CD4-positive, alpha-beta T cell (primary cell): ENCODE measurements around the gene HAGHL. TPM values are rescaled to one million over a fixed set of nuclear protein-coding genes. Genes with fewer than 3 reads are reported as not detected.

Source experiments
- ATAC-seq: fragments of 200-7000 bp; cut with Tn5 transposase; one replicate; pipeline ENCODE4 v1.10.0; 2022; ENCODE audit warnings: mild to moderate bottlenecking; ENCODE audit not compliant: poor library complexity
- CTCF ChIA-PET: fragments of 350-600 bp; sonication (Branson Sonifier 250); formaldehyde crosslinking; loops from one replicate; lab custom pipeline; 2021; ENCODE audit warnings: antibody characterized with exemption, inconsistent platforms; lab: Charles Lee
- POLR2A ChIA-PET: fragments of 350-600 bp; sonication (Branson Sonifier 250); formaldehyde crosslinking; loops from one replicate; lab custom pipeline; 2021; ENCODE audit warnings: antibody characterized with exemption, inconsistent platforms; lab: Charles Lee
- DNase-seq, 14 experiments: peaks; one replicate each; pipeline ENCODE4 v3.0.0-alpha.2; 2013 to 2020; ENCODE audit warnings: mixed read lengths in 2 of 14
- H3K27ac ChIP-seq, 2 donors: one replicate each; pipeline versions ENCODE4 v1.5.1 to v1.7.0; 2013; ENCODE audit warnings: low read length in 2 of 2, low read depth in 1 of 2, mild to moderate bottlenecking in 1 of 2
- H3K27me3 ChIP-seq, 2 experiments: 1 replicate in 1 of 2; 2 replicates in 1 of 2; pipeline versions ENCODE4 v1.6.1 to v1.7.0; 2013; ENCODE audit warnings: low read length in 2 of 2, control low read depth in 1 of 2, mild to moderate bottlenecking in 1 of 2, moderate library complexity in 1 of 2; ENCODE audit not compliant: insufficient read depth in 2 of 2, control insufficient read depth in 1 of 2
- H3K36me3 ChIP-seq: one replicate; pipeline ENCODE4 v1.6.1; 2013; ENCODE audit warnings: low read length, control low read depth; ENCODE audit not compliant: insufficient read depth
- H3K4me1 ChIP-seq: one replicate; pipeline ENCODE4 v1.6.1; 2013; ENCODE audit warnings: low read length, control low read depth; ENCODE audit not compliant: insufficient read depth
- H3K4me3 ChIP-seq: one replicate; pipeline ENCODE4 v1.5.1; 2013; ENCODE audit warnings: mild to moderate bottlenecking, low read length, moderate library complexity
- H3K9me3 ChIP-seq, 2 experiments: 1 replicate in 1 of 2; 2 replicates in 1 of 2; pipeline versions ENCODE4 v1.6.1 to v1.7.0; 2013; ENCODE audit warnings: low read length in 2 of 2, mild to moderate bottlenecking in 2 of 2, control low read depth in 1 of 2, moderate library complexity in 1 of 2; ENCODE audit not compliant: control insufficient read depth in 1 of 2, insufficient read depth in 1 of 2
- H3K27ac Mint-ChIP-seq: one replicate; pipeline ENCODE4 v1.8.0; 2020; ENCODE audit warnings: mixed read lengths
- H3K27me3 Mint-ChIP-seq: one replicate; pipeline ENCODE4 v1.8.0; 2021; ENCODE audit warnings: mixed read lengths
- H3K36me3 Mint-ChIP-seq: one replicate; pipeline ENCODE4 v1.8.0; 2021; ENCODE audit warnings: low read depth, mixed read lengths
- H3K4me1 Mint-ChIP-seq: one replicate; pipeline ENCODE4 v1.8.0; 2021; ENCODE audit warnings: low read depth, mixed read lengths
- H3K4me3 Mint-ChIP-seq: one replicate; pipeline ENCODE4 v1.8.0; 2020; ENCODE audit warnings: mild to moderate bottlenecking, mixed read lengths
- H3K9me3 Mint-ChIP-seq: one replicate; pipeline ENCODE4 v1.8.0; 2020; ENCODE audit warnings: mixed read lengths
- intact Hi-C, 2 experiments: fragments of 100-400 bp; cut with DNase I in 1 of 2; cut with micrococcal nuclease in 1 of 2; formaldehyde crosslinking; loops; one replicate each; pipeline versions ENCODE4 v1.15.1 to v1.9.0; 2023 to 2025; cut with DNase I, micrococcal nuclease
- total RNA-seq, 174 experiments: library from RNA in 2 of 174; stranded (reverse) in 2 of 174; gene quantifications; one replicate each; pipeline ENCODE4 v1.2.3 and lab custom pipeline; 2021 to 2026
- TF ChIP-seq, protein P1 (sequence below): fragments of 200-600 bp; IDR thresholded peaks from one replicate; pipeline ENCODE4 v1.8.0; 2022; ENCODE audit warnings: antibody characterized with exemption, mild to moderate bottlenecking

The HAGHL gene
- total RNA-seq, 2 experiments from 2014 or later = 7.1 to 9.2 TPM

DNA sequence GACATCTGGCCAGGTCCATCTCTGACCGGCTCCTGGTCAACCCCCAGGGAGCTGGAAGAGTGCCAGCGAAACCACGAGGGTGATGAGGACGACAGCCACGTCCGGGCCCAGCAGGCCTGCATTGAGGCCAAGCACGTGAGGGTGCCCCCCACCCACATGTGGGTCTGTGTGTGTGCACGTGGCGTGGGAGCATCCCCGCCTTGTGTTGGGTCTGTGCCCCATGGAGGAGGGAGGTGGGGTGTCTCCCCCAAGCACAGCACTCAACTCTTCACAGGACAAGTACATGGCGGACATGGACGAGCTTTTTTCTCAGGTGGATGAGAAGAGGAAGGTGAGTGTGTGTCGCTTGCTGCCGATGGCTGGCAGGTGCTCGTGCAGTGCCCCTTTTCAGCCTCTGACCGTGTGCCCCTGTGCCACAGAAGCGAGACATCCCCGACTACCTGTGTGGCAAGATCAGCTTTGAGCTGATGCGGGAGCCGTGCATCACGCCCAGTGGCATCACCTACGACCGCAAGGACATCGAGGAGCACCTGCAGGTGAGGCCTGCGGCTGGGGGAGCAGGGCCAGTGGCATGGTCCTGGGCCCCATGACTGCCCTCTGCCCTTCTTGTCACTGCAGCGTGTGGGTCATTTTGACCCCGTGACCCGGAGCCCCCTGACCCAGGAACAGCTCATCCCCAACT is 45.0 kb upstream of the HAGHL start:
- Mint-ChIP-seq H3K4me1 (peaks cover 17% of the 10 kb centered on the region), H3K27ac (peak overlapping the region; percentile 70), H3K9me3 (no peaks in the 10 kb centered on the region), H3K27me3 (no peaks in the 10 kb centered on the region), H3K4me3 (peak overlapping the region; percentile 83), H3K36me3 (peaks cover 19% of the 10 kb centered on the region)
- CTCF ChIA-PET = no interaction called here
- intact Hi-C loops = no loop called here
- peak in 1 of 14 experiments; percentile 42 for DNase-seq
- TF ChIP-seq, protein P1, sequence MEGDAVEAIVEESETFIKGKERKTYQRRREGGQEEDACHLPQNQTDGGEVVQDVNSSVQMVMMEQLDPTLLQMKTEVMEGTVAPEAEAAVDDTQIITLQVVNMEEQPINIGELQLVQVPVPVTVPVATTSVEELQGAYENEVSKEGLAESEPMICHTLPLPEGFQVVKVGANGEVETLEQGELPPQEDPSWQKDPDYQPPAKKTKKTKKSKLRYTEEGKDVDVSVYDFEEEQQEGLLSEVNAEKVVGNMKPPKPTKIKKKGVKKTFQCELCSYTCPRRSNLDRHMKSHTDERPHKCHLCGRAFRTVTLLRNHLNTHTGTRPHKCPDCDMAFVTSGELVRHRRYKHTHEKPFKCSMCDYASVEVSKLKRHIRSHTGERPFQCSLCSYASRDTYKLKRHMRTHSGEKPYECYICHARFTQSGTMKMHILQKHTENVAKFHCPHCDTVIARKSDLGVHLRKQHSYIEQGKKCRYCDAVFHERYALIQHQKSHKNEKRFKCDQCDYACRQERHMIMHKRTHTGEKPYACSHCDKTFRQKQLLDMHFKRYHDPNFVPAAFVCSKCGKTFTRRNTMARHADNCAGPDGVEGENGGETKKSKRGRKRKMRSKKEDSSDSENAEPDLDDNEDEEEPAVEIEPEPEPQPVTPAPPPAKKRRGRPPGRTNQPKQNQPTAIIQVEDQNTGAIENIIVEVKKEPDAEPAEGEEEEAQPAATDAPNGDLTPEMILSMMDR = no peak
- H3K27ac ChIP-seq = no peak overlapping the region
- POLR2A ChIA-PET = interaction anchor here (1.2 to 4.8 kb wide), 8 partner anchors 8 to 299 kb away, joined by 3 to 55 read pairs (median 6); partner anchors contain the start of genes METTL26, RHOT2, SOX8 and WDR24
- H3K4me1 ChIP-seq = peaks cover 71% of the 10 kb centered on the region
- H3K4me3 ChIP-seq = no peak overlapping the region
- no peak for ATAC-seq
- peaks cover 0 to 1% of the 10 kb centered on the region in 2 experiments for H3K27me3 ChIP-seq
- peaks cover 27% of the 10 kb centered on the region for H3K36me3 ChIP-seq
- no peaks in the 10 kb centered on the region for H3K9me3 ChIP-seq

DNA sequence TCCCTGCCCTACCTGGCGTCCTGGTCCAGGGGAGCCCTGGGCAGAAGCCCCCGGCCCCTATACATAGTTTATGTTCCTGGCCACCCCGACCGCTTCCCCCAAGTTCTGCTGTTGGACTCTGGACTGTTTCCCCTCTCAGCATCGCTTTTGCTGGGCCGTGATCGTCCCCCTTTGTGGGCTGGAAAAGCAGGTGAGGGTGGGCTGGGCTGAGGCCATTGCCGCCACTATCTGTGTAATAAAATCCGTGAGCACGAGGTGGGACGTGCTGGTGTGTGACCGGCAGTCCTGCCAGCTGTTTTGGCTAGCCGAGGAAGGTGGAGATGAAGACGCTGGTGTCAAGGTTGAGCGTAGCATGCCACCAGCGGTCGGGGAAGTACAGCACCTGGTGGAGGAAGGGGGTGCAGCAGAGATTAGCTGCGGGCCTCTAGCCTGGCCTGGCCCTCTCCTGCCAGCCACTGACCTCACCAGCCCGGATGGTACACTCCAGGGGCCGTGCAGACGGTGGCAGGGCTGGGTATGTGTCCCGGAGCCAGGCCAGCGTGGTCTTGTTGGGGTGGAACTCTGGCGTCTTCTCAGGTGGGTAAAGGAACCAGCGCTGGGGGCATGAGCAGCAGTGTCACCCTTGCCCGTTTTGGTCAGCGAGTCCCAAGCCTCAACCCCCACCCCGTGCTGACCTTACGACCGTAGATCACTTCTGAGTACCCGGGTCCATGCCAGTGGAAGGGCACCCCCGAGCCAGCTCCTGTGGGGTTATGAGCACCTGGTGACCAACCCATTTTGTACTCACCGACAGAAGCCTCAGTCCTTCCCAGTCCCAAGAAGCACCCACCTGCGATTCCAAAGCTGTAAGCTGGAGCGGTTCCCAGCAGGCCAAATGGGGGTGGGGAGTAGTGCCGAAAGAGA is 44.2 kb upstream of the HAGHL start:
- ATAC-seq = no peak
- intact Hi-C loops = no loop called here
- peaks cover 65% of the 10 kb centered on the region for H3K4me1 ChIP-seq
- H3K9me3 ChIP-seq = no peaks in the 10 kb centered on the region
- Mint-ChIP-seq H3K27me3 (no peaks in the 10 kb centered on the region), H3K27ac (peak overlapping the region; percentile 69), H3K9me3 (no peaks in the 10 kb centered on the region), H3K4me1 (peaks cover 15% of the 10 kb centered on the region), H3K36me3 (peaks cover 19% of the 10 kb centered on the region), H3K4me3 (peak overlapping the region; percentile 83)
- ChIA-PET POLR2A (interaction anchor here (2.5 to 4.8 kb wide), 2 partner anchors 12 to 15 kb away, joined by 12 to 55 read pairs; partner anchors contain the start of gene RHOT2), CTCF (no interaction called here)
- H3K36me3 ChIP-seq = peaks cover 29% of the 10 kb centered on the region
- H3K4me3 ChIP-seq = no peak overlapping the region
- no peak overlapping the region for H3K27ac ChIP-seq
- TF ChIP-seq, protein P1 = no peak
- no peaks in the 10 kb centered on the region for H3K27me3 ChIP-seq
- DNase-seq = peak in 1 of 14 experiments; percentile 51

DNA sequence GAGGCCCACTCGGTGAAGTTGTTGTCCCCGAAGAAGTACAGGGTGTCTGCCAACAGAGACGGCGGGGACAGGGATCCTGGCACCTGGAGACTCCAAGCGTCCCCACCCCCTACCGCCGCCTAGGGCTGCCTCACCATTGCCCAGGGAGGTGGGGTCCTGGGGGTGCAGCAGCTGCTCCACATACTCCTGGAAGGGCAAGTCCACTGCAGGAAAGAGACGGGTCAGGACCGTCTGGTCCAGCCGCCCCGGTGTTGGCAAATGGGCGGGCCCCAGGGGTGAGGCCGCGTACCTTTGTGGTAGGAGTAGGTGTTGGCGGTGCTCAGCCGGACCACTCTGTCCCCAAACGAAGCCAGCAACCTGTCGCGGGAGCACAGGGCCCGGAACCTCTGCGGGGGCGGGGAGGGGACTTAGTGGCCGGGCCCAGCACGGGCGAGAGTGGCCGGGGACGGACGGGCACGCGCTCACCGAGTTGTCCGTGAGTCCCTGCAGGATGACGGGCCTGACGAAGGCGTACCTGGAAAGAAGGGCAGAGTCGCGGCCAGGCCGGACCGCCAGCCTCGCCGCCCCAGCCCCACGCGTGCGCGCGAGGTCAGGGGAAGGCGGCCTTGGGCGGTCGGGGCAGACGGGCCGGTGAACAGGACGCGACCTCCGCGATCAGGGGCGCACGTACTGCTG is 43.4 kb upstream of the HAGHL start:
- TF ChIP-seq, protein P1 = no peak
- Mint-ChIP-seq H3K9me3 (no peaks in the 10 kb centered on the region), H3K27me3 (no peaks in the 10 kb centered on the region), H3K4me3 (peak overlapping the region; percentile 83), H3K36me3 (peaks cover 19% of the 10 kb centered on the region), H3K27ac (peak overlapping the region; percentile 33), H3K4me1 (peaks cover 15% of the 10 kb centered on the region)
- DNase-seq (peak in 1 of 14 experiments; percentile 54), ATAC-seq (no peak)
- Histone ChIP-seq H3K27me3 (no peaks in the 10 kb centered on the region), H3K4me1 (peaks cover 66% of the 10 kb centered on the region), H3K4me3 (peak overlapping the region; percentile 43), H3K36me3 (peaks cover 29% of the 10 kb centered on the region), H3K27ac (peak overlapping the region; percentile 41 to 57), H3K9me3 (no peaks in the 10 kb centered on the region)
- POLR2A ChIA-PET = interaction anchor here (0.9 to 1.9 kb wide), 6 partner anchors 8 to 296 kb away, joined by 3 to 12 read pairs (median 5); partner anchors contain the start of genes RHBDL1 and RHOT2
- intact Hi-C loops = loop anchor here in 1 of 2 experiments (1.0 kb wide), 1 partner anchor 47 kb away; the partner anchor contains the start of gene METTL26
- CTCF ChIA-PET = no interaction called here
